Epithelial cell of umbilical artery (primary cell): ENCODE measurements around the gene CDC42EP2. TPM values are rescaled to one million over a fixed set of nuclear protein-coding genes. Genes with fewer than 3 reads are reported as not detected.

Experiments
- total RNA-seq: library from RNA; depleted of rRNA; stranded (reverse); fragments of >200 nt; gene quantifications from 2 replicates; pipeline ENCODE4 v1.2.3, GENCODE V29; 2014

CDC42EP2 gene, protein sequence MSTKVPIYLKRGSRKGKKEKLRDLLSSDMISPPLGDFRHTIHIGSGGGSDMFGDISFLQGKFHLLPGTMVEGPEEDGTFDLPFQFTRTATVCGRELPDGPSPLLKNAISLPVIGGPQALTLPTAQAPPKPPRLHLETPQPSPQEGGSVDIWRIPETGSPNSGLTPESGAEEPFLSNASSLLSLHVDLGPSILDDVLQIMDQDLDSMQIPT
- 14.7 and 20.8 TPM in 2 replicates for total RNA-seq

GRCh38 chr11:65314501-65315203 is at the start of gene CDC42EP2:
TSS of gene CDC42EP2 (plus strand) at chr11:65314866. CDS start at chr11:65320899, 6,033 bp downstream.

GRCh38 chr11:65354265-65355012 is 39.8 kb downstream of the CDC42EP2 start, which contains the start of gene TIGD3:
TSS of gene TIGD3 (plus strand) at chr11:65354751. CDS start at chr11:65355809, 1,058 bp downstream.

Other genes with a start within 250 kb of the CDC42EP2 start
- gene CDCA5, start 230.8 kb upstream of the CDC42EP2 start, total RNA-seq: 7.1 and 11.4 TPM in 2 replicates
- 33.5 and 34.7 TPM in 2 replicates for gene ZFPL1, start 230.6 kb upstream of the CDC42EP2 start, total RNA-seq
- 182 and 195 TPM in 2 replicates for gene VPS51, start 218.7 kb upstream of the CDC42EP2 start, total RNA-seq
- 15.6 and 24.9 TPM in 2 replicates for gene TM7SF2, start 203.0 kb upstream of the CDC42EP2 start, total RNA-seq
- 9.0 and 10.1 TPM in 2 replicates for gene ZNHIT2, start 197.2 kb upstream of the CDC42EP2 start, total RNA-seq
- gene FAU, start 192.7 kb upstream of the CDC42EP2 start, total RNA-seq: 318 and 429 TPM in 2 replicates
- 27.6 and 32.4 TPM in 2 replicates for gene MRPL49, start 192.5 kb upstream of the CDC42EP2 start, total RNA-seq
- gene SYVN1, start 180.3 kb upstream of the CDC42EP2 start, total RNA-seq: 10.7 and 12.0 TPM in 2 replicates
- gene SPDYC, start 144.6 kb upstream of the CDC42EP2 start, total RNA-seq: not detected in 2 replicates
- gene CAPN1, start 132.9 kb upstream of the CDC42EP2 start, total RNA-seq: 63.3 and 157 TPM in 2 replicates
- gene POLA2, start 52.9 kb upstream of the CDC42EP2 start, total RNA-seq: 7.6 and 7.8 TPM in 2 replicates
- gene DPF2, start 19.0 kb downstream of the CDC42EP2 start, total RNA-seq: 26.7 and 31.5 TPM in 2 replicates
- 0.32 TPM in 1 of 2 replicates, not detected in the other for gene TIGD3, start 39.9 kb downstream of the CDC42EP2 start, total RNA-seq
- 0.46 and 2.3 TPM in 2 replicates for gene SLC25A45, start 67.8 kb downstream of the CDC42EP2 start, total RNA-seq
- gene FRMD8, start 71.8 kb downstream of the CDC42EP2 start, total RNA-seq: 49.7 and 193 TPM in 2 replicates
- gene NEAT1, start 107.9 kb downstream of the CDC42EP2 start, total RNA-seq: 38.3 and 118 TPM in 2 replicates
- 2,721 and 4,758 TPM in 2 replicates for gene MALAT1, start 184.2 kb downstream of the CDC42EP2 start, total RNA-seq
- 56.5 and 59.1 TPM in 2 replicates for gene SCYL1, start 210.2 kb downstream of the CDC42EP2 start, total RNA-seq
- 15.2 and 23.4 TPM in 2 replicates for gene LTBP3, start 243.5 kb downstream of the CDC42EP2 start, total RNA-seq